ENCODE results near the gene SCN10A. TPM values are rescaled to one million over a fixed set of nuclear protein-coding genes. Genes with fewer than 3 reads are reported as not detected.

The SCN10A gene
- total RNA-seq (ENCODE audit: unreplicated experiment): not detected
- long read RNA-seq: 0 reads

DNA sequence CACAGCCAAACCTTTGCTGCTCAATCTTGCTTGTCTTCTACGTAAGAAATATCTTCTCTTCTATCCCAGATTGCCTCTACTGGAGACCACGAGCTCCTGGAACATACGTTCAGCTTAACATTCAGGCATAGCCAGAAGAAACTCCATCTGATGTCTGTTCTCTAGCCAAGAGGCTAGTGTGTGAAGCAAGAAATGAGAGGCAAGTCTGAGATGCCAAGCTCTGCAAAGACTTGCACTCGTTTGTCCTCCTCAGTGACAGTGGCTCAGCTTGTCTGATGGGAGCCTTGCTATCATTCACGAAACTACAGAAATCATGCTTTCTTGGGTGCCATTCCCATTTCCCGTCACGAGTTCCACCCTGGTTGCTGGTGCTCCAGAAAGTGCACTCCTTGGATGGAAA lies at the start of gene SCN10A:
Gene SCN10A (minus strand): TSS at position 192 of the 400 bp plus-strand sequence. CDS start 22,207 bp downstream, outside the sequence.
- H3K27me3 Mint-ChIP-seq (ENCODE audit: unreplicated experiment): peaks cover 2% of the 10 kb centered on the region
- no peak for DNase-seq (ENCODE audit: low spot score)
- no peaks in the 10 kb centered on the region for H3K4me1 Mint-ChIP-seq (ENCODE audit: unreplicated experiment)
- H3K27ac Mint-ChIP-seq (ENCODE audit: unreplicated experiment): no peak within 1 kb of the TSS
- H3K4me3 Mint-ChIP-seq (ENCODE audit: unreplicated experiment): no peak within 1 kb of the TSS
- TF ChIP-seq, protein P1, sequence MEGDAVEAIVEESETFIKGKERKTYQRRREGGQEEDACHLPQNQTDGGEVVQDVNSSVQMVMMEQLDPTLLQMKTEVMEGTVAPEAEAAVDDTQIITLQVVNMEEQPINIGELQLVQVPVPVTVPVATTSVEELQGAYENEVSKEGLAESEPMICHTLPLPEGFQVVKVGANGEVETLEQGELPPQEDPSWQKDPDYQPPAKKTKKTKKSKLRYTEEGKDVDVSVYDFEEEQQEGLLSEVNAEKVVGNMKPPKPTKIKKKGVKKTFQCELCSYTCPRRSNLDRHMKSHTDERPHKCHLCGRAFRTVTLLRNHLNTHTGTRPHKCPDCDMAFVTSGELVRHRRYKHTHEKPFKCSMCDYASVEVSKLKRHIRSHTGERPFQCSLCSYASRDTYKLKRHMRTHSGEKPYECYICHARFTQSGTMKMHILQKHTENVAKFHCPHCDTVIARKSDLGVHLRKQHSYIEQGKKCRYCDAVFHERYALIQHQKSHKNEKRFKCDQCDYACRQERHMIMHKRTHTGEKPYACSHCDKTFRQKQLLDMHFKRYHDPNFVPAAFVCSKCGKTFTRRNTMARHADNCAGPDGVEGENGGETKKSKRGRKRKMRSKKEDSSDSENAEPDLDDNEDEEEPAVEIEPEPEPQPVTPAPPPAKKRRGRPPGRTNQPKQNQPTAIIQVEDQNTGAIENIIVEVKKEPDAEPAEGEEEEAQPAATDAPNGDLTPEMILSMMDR (IDR thresholded peaks at IDR 0.05; ENCODE audit: unreplicated experiment): no peak
- no peaks in the 10 kb centered on the region for H3K36me3 Mint-ChIP-seq (ENCODE audit: low read depth, unreplicated experiment)
- no peaks in the 10 kb centered on the region for H3K9me3 Mint-ChIP-seq (ENCODE audit: unreplicated experiment)

- no peak for DNase-seq (ENCODE audit: low spot score)
- Mint-ChIP-seq H3K27ac (ENCODE audit: unreplicated experiment) (no peak overlapping the region), H3K27me3 (ENCODE audit: unreplicated experiment) (peaks cover 8% of the 10 kb centered on the region), H3K4me1 (ENCODE audit: unreplicated experiment) (no peaks in the 10 kb centered on the region), H3K36me3 (ENCODE audit: low read depth, unreplicated experiment) (no peaks in the 10 kb centered on the region), H3K9me3 (ENCODE audit: unreplicated experiment) (no peaks in the 10 kb centered on the region), H3K4me3 (ENCODE audit: unreplicated experiment) (no peak overlapping the region)
- TF ChIP-seq, protein P1 (IDR thresholded peaks at IDR 0.05; ENCODE audit: unreplicated experiment): no peak
These were observed 37.0 kb upstream of the SCN10A start for GRCh38 chr3:38853011-38853410.

- Mint-ChIP-seq H3K4me1 (ENCODE audit: unreplicated experiment) (no peaks in the 10 kb centered on the region), H3K4me3 (ENCODE audit: unreplicated experiment) (no peak overlapping the region), H3K36me3 (ENCODE audit: low read depth, unreplicated experiment) (no peaks in the 10 kb centered on the region), H3K27ac (ENCODE audit: unreplicated experiment) (no peak overlapping the region), H3K27me3 (ENCODE audit: unreplicated experiment) (peaks cover 2% of the 10 kb centered on the region), H3K9me3 (ENCODE audit: unreplicated experiment) (no peaks in the 10 kb centered on the region)
- DNase-seq (ENCODE audit: low spot score): peak; percentile 23
- TF ChIP-seq, protein P1 (IDR thresholded peaks at IDR 0.05; ENCODE audit: unreplicated experiment): no peak
These were observed 27.9 kb upstream of the SCN10A start for GRCh38 chr3:38843898-38844297.

GRCh38 chr3:38842266-38842965 lies 26.4 kb upstream of the SCN10A start:
- Mint-ChIP-seq H3K9me3 (ENCODE audit: unreplicated experiment) (no peaks in the 10 kb centered on the region), H3K4me1 (ENCODE audit: unreplicated experiment) (peaks cover 5% of the 10 kb centered on the region), H3K27ac (ENCODE audit: unreplicated experiment) (no peak overlapping the region), H3K4me3 (ENCODE audit: unreplicated experiment) (no peak overlapping the region), H3K27me3 (ENCODE audit: unreplicated experiment) (peaks cover 2% of the 10 kb centered on the region), H3K36me3 (ENCODE audit: low read depth, unreplicated experiment) (no peaks in the 10 kb centered on the region)
- no peak for DNase-seq (ENCODE audit: low spot score)
- TF ChIP-seq, protein P1 (IDR thresholded peaks at IDR 0.05; ENCODE audit: unreplicated experiment): no peak

DNA sequence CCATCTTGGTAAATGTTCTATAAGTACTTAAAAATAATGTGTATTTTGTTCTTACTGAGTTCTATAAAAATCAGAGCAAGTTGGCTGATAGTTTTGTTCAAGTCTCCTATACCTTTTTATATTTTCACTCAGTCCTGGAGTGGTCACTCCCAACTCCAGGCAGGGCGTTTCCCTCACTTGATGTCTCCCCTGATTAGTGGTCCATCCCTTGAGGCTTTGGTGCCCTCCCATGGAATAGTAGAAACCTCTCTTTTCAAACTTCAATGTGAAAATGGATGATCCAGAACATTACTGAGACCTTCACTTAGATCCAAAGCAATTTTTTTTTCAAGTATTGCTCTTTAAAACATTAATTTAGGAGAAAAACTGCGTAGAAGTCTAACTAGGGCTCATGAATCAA lies 25.0 kb upstream of the SCN10A start:
- H3K9me3 Mint-ChIP-seq (ENCODE audit: unreplicated experiment): no peaks in the 10 kb centered on the region
- H3K27me3 Mint-ChIP-seq (ENCODE audit: unreplicated experiment): peaks cover 4% of the 10 kb centered on the region
- H3K27ac Mint-ChIP-seq (ENCODE audit: unreplicated experiment): no peak overlapping the region
- TF ChIP-seq, protein P1 (IDR thresholded peaks at IDR 0.05; ENCODE audit: unreplicated experiment): no peak
- H3K36me3 Mint-ChIP-seq (ENCODE audit: low read depth, unreplicated experiment): no peaks in the 10 kb centered on the region
- H3K4me1 Mint-ChIP-seq (ENCODE audit: unreplicated experiment): peaks cover 19% of the 10 kb centered on the region
- DNase-seq (ENCODE audit: low spot score): no peak
- H3K4me3 Mint-ChIP-seq (ENCODE audit: unreplicated experiment): no peak overlapping the region

All from endothelial cell (in vitro differentiated cells).